ENCODE data around the gene TDRD10. TPM values are rescaled to one million over a fixed set of nuclear protein-coding genes. Genes with fewer than 3 reads are reported as not detected.

TDRD10 gene
- total RNA-seq, 4 donors from 2014 or later: 5.6 to 9.9 (median 7.3) TPM

GRCh38 chr1:154581766-154582165 lies 79.7 kb downstream of the TDRD10 start:
- TF ChIP-seq, protein P1, sequence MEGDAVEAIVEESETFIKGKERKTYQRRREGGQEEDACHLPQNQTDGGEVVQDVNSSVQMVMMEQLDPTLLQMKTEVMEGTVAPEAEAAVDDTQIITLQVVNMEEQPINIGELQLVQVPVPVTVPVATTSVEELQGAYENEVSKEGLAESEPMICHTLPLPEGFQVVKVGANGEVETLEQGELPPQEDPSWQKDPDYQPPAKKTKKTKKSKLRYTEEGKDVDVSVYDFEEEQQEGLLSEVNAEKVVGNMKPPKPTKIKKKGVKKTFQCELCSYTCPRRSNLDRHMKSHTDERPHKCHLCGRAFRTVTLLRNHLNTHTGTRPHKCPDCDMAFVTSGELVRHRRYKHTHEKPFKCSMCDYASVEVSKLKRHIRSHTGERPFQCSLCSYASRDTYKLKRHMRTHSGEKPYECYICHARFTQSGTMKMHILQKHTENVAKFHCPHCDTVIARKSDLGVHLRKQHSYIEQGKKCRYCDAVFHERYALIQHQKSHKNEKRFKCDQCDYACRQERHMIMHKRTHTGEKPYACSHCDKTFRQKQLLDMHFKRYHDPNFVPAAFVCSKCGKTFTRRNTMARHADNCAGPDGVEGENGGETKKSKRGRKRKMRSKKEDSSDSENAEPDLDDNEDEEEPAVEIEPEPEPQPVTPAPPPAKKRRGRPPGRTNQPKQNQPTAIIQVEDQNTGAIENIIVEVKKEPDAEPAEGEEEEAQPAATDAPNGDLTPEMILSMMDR (IDR thresholded peaks at IDR 0.05): no peak
- no peak for TF ChIP-seq POLR2A (IDR thresholded peaks at IDR 0.05)
- intact Hi-C loops (cut with DNase I): no loop called here
- WGBS, 2 donors: 76 to 77% methylated on average over 3 of the region's 3 CpGs

DNA sequence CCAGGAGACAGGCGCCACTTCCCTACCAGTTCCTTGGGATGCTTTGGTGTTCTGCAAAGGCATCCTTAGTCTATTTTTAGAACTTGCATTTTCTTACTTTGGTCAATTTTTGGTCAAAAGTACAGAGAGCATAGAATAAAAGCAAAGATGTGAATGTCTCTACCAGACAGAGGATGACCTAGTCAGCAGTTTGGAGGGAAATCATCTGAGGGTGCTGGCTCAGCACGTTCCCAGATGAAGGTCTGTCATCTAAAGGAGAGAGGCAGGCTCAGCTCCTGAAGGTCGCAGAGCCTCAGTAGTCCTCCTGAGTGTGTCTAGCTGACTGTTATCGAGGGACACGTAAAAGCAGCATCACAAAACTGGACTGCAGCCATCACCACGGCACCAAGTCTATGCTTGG lies 80.9 kb downstream of the TDRD10 start:
- H3K9me3 ChIP-seq: no peaks in the 10 kb centered on the region
- no peak for TF ChIP-seq POLR2A (IDR thresholded peaks at IDR 0.05)
- TF ChIP-seq, protein P1 (IDR thresholded peaks at IDR 0.05): no peak
- no peaks in the 10 kb centered on the region for H3K27me3 ChIP-seq
- WGBS, 2 donors: 89 to 91% methylated on average over 6 of the region's 6 CpGs
- intact Hi-C loops (cut with DNase I): no loop called here
- peaks cover 79 to 86% of the 10 kb centered on the region in 2 donors for H3K36me3 ChIP-seq
- no peaks in the 10 kb centered on the region for H3K4me1 ChIP-seq
- H3K4me3 ChIP-seq (replicated peaks in 1 of 3): no peak overlapping the region
- no peak overlapping the region for H3K27ac ChIP-seq
- DNase-seq: no peak

More at GRCh38 chr1:154581766-154582165, 79.7 kb downstream of the TDRD10 start:
- H3K27ac ChIP-seq: no peak overlapping the region
- peaks cover 68 to 75% of the 10 kb centered on the region in 2 donors for H3K36me3 ChIP-seq
- no peaks in the 10 kb centered on the region for H3K4me1 ChIP-seq
- H3K27me3 ChIP-seq: no peaks in the 10 kb centered on the region
- no peaks in the 10 kb centered on the region for H3K9me3 ChIP-seq
- no peak for DNase-seq
- H3K4me3 ChIP-seq (replicated peaks in 1 of 3): no peak overlapping the region

DNA sequence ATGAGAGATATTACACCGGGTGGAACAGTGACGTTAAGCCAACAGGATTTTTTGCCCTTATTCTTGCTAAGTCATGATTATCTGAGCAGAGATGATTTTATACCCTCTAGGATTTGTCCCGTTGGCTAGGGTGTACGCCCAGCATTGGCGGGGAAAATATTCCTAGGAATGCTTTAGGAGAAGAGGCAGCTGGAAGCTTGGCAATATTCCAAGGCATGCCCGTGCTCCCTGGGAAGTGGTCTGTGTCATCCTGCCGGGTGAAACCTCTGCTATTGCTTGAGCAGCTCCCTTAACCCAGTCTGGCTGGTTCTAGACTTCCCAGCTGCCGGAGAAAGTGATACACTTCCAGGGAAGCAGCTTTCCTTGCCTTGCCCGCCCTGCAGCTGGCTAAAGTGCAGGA lies 81.8 kb downstream of the TDRD10 start:
- TF ChIP-seq POLR2A (IDR thresholded peaks at IDR 0.05): no peak
- H3K4me1 ChIP-seq: no peaks in the 10 kb centered on the region
- no peaks in the 10 kb centered on the region for H3K27me3 ChIP-seq
- H3K9me3 ChIP-seq: no peaks in the 10 kb centered on the region
- H3K4me3 ChIP-seq (replicated peaks in 1 of 3): no peak overlapping the region
- intact Hi-C loops (cut with DNase I): no loop called here
- no peak for DNase-seq
- WGBS, 2 donors: 73 to 80% methylated on average over 7 to 9 of the region's 9 CpGs
- peaks cover 88 to 95% of the 10 kb centered on the region in 2 donors for H3K36me3 ChIP-seq
- no peak overlapping the region for H3K27ac ChIP-seq

DNA sequence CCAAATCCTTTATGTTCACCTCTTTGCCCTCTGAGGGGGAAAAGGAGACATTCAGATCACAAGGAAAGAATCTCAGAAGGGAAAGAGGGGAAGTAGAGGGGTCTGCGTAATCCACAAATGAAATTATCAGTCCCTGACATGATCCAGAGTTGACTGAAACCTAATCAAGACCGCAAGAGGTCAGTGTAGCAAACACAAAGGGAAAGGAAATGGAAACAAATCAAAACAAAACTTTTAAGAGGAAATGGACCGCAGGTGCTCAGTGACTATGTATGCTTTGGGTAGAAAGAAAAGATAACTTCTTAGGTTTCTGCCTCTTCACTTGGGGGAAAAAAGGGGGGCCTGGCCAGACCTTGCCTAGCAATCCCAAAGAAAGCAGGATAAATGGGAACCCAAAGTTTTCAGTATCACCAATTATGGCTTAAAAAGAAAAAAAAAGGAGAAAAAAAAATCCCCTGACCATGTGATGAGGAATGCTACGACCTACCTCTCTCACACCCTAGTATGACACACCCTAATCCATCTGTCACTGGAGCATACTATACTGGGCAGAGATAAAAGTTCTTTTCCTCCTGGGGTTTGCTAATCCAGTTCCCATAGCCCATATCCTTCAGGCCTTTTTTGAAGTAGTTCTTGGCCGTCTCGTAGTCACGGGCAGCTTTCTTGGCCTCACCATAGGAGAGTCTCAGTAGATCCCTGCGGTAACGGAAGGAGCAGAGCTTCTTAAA lies 82.4 kb downstream of the TDRD10 start:
- H3K27ac ChIP-seq: no peak overlapping the region
- peaks cover 95 to 98% of the 10 kb centered on the region in 2 donors for H3K36me3 ChIP-seq
- no peaks in the 10 kb centered on the region for H3K9me3 ChIP-seq
- 79 to 82% methylated on average over 9 of the region's 9 CpGs for WGBS, 2 donors
- TF ChIP-seq, protein P1 (IDR thresholded peaks at IDR 0.05): no peak
- no peak for TF ChIP-seq POLR2A (IDR thresholded peaks at IDR 0.05)
- intact Hi-C loops (cut with DNase I): no loop called here
- H3K27me3 ChIP-seq: no peaks in the 10 kb centered on the region
- no peak overlapping the region for H3K4me3 ChIP-seq (replicated peaks in 1 of 3)
- no peaks in the 10 kb centered on the region for H3K4me1 ChIP-seq
- DNase-seq: no peak

GRCh38 chr1:154586231-154586630 lies 84.2 kb downstream of the TDRD10 start:
- no peak for TF ChIP-seq POLR2A (IDR thresholded peaks at IDR 0.05)
- TF ChIP-seq, protein P1 (IDR thresholded peaks at IDR 0.05): no peak
- Histone ChIP-seq H3K27ac (no peak overlapping the region), H3K4me1 (no peaks in the 10 kb centered on the region), H3K4me3 (replicated peaks in 1 of 3) (no peak overlapping the region), H3K27me3 (no peaks in the 10 kb centered on the region), H3K9me3 (no peaks in the 10 kb centered on the region), H3K36me3 (peaks cover 96% of the 10 kb centered on the region in 2 donors)
- intact Hi-C loops (cut with DNase I): no loop called here
- DNase-seq: no peak
- WGBS, 2 donors: 91 to 93% methylated on average over 7 to 10 of the region's 10 CpGs
